ENCODE results near the gene PRR5. TPM values are rescaled to one million over a fixed set of nuclear protein-coding genes. Genes with fewer than 3 reads are reported as not detected.
"Not testable (repeated sequence)": the region's sequence is repeated elsewhere in the genome, so short reads cannot be mapped to it uniquely, and the experiment has no call there.

Gene PRR5
- total RNA-seq, 1 donor from 2014 or later, result 22.7 TPM

GRCh38 chr22:44733426-44734106 lies 31.6 kb downstream of the PRR5 start:
- Mint-ChIP-seq H3K27me3 (no peaks in the 10 kb centered on the region), H3K4me3 (no peak overlapping the region), H3K36me3 (ENCODE audit: low read depth) (peaks cover 2% of the 10 kb centered on the region), H3K4me1 (peaks cover 2% of the 10 kb centered on the region), H3K9me3 (no peaks in the 10 kb centered on the region), H3K27ac (no peak overlapping the region)
- intact Hi-C loops (cut with micrococcal nuclease), result no loop called here
- DNase-seq, result no peak

- Mint-ChIP-seq H3K4me1 (peaks cover 2% of the 10 kb centered on the region), H3K36me3 (ENCODE audit: low read depth) (peaks cover 2% of the 10 kb centered on the region), H3K9me3 (no peaks in the 10 kb centered on the region), H3K27me3 (no peaks in the 10 kb centered on the region), H3K27ac (no peak overlapping the region), H3K4me3 (no peak overlapping the region)
- DNase-seq, result no peak
- intact Hi-C loops (cut with micrococcal nuclease), result no loop called here
These were observed 32.3 kb downstream of the PRR5 start for GRCh38 chr22:44734278-44734677.

DNA sequence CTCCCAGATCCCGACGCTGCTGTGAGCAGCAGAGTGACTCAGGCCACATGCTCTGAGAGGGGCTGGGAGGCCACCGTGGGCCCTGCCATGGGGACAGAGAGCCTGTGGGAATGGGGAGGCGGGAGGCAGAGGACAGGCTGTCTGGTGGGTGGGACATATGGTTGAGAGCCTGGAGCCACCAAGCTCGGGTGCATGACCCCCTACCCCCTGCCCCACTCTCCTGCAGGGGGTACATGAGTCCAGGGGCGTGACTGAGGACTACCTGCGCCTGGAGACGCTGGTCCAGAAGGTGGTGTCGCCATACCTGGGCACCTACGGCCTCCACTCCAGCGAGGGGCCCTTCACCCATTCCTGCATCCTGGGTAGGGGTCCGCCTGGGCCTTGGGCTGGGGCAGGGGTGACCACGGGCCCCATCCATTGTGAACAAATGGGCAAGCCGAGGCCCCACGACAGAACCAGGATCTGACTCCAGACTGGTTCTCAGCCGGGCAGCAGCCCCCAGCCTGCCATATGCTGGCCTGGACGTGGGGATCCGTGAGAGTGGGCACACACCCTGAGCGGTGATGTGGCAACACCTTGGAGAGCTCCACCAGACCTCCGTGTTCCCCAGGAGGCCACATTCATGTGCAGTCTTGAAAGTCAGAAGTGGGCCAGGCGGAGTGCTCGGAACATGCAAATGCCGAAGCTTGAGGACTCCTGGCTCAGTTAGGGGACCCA lies 33.0 kb downstream of the PRR5 start:
- intact Hi-C loops (cut with micrococcal nuclease), result loop anchor here (1.0 kb wide), 1 partner anchor 38 kb away; no protein-coding TSS in a partner anchor
- Mint-ChIP-seq H3K36me3 (ENCODE audit: low read depth) (peaks cover 2% of the 10 kb centered on the region), H3K4me3 (no peak overlapping the region), H3K27ac (no peak overlapping the region), H3K9me3 (no peaks in the 10 kb centered on the region), H3K27me3 (no peaks in the 10 kb centered on the region), H3K4me1 (peaks cover 2% of the 10 kb centered on the region)
- DNase-seq, result no peak

- peak; percentile 95 for DNase-seq
- intact Hi-C loops (cut with micrococcal nuclease), result loop anchor here (1.0 kb wide), 1 partner anchor 38 kb away; no protein-coding TSS in a partner anchor
- no peaks in the 10 kb centered on the region for H3K27me3 Mint-ChIP-seq
- peaks cover 2% of the 10 kb centered on the region for H3K4me1 Mint-ChIP-seq
- no peak overlapping the region for H3K4me3 Mint-ChIP-seq
- no peak overlapping the region for H3K27ac Mint-ChIP-seq
- H3K9me3 Mint-ChIP-seq, result no peaks in the 10 kb centered on the region
- H3K36me3 Mint-ChIP-seq (ENCODE audit: low read depth), result peaks cover 2% of the 10 kb centered on the region
These were observed 33.8 kb downstream of the PRR5 start for GRCh38 chr22:44735518-44736428.

DNA sequence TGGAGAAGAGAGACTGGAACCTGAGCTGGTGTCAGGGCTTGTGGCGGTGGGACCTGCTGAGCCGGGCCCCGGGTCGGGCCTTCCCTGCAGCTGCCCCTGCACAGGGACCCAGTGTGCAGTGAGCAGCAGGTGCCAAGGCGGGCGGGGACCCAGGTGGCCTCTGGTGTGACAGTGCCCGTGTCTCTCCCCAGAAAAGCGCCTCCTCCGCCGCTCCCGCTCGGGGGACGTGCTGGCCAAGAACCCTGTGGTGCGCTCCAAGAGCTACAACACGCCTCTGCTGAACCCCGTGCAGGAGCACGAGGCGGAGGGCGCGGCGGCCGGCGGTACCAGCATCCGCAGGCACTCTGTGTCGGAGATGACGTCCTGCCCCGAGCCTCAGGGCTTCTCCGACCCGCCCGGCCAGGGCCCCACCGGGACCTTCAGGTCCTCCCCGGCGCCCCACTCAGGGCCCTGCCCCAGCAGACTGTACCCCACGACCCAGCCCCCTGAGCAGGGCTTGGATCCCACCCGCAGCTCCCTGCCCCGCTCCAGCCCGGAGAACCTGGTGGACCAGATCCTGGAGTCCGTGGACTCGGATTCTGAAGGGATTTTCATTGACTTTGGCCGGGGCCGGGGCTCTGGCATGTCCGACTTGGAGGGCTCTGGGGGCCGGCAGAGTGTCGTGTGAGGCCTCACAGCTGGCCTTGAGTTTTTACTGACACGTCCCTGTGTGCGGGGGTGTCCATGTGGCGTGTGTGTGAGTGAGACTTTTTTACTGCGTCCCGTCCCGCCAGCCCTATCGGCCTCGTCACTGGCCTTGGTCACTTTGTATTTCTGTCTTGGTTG lies 34.8 kb downstream of the PRR5 start:
- intact Hi-C loops (cut with micrococcal nuclease), result no loop called here
- no peak overlapping the region for H3K4me3 Mint-ChIP-seq
- peaks cover 2% of the 10 kb centered on the region for H3K4me1 Mint-ChIP-seq
- no peak overlapping the region for H3K27ac Mint-ChIP-seq
- H3K9me3 Mint-ChIP-seq, result no peaks in the 10 kb centered on the region
- H3K36me3 Mint-ChIP-seq (ENCODE audit: low read depth), result peaks cover 2% of the 10 kb centered on the region
- DNase-seq, result no peak
- no peaks in the 10 kb centered on the region for H3K27me3 Mint-ChIP-seq

DNA sequence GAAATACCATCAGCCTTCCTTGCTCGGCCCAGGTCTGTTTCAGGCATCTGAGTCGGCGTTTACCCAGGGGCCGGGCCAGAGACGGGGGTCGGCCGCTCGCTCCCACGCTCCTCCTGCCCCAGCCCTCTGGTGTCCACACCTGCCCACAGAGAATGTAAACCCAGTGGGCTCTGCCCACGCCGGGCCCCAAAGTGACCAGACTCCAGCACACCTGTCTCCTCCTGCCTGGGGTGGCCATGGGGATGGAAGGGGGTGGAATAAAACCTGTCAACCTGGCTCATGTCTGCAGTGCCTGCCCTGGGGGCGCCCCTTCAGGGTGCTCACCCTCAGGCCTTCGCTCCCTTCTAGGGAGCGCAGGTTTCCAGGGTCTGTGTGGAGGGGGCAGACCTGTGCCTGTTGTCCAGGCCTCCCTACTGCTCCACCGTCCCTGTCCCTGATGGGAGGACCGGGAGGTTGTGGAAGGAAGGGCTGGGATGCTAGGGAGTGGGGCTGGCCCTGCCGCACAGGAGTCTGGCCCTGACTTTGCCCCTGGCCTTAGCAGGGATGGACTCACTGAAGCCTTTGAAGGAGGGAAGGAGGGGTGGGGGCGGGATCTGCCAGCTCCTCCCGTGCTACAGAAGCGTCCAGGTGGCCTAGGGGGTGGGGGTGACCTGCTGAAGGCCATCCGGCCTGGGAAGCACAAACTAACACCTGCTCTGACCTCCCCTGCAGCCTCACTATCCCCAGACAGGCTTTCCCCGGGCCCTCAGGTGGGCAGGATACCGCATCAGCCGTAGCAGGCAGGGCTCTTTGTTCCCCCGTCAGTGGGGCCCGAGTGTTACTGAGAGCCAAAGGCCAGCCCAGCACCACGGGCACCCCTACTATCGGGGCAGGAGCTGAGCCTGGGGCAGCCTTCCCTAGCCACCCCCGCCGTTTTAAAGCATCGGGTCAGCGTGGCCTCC lies 35.7 kb downstream of the PRR5 start:
- no peaks in the 10 kb centered on the region for H3K9me3 Mint-ChIP-seq
- H3K27ac Mint-ChIP-seq, result no peak overlapping the region
- H3K4me3 Mint-ChIP-seq, result no peak overlapping the region
- intact Hi-C loops (cut with micrococcal nuclease), result no loop called here
- peaks cover 2% of the 10 kb centered on the region for H3K4me1 Mint-ChIP-seq
- no peak for DNase-seq
- H3K27me3 Mint-ChIP-seq, result no peaks in the 10 kb centered on the region
- no peaks in the 10 kb centered on the region for H3K36me3 Mint-ChIP-seq (ENCODE audit: low read depth)

DNA sequence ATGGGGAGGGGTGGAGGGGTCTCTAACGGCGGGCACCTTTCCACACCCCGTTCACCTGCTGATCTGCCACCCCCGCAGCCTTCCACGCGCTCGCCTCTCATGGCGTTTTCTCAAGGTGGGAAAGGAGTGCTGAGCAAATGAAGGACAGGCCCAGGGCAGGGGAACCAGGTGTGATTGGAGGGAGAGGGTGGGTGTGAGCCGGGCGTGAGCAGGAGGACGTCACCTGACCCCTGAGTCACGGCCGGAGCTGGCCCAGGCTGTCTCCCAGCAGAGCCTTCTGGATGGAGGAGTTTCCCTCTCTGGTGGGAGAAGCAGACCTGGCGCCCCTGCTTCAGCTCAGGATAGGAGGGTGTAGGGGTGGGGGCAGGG lies 36.3 kb downstream of the PRR5 start:
- intact Hi-C loops (cut with micrococcal nuclease), result no loop called here
- no peaks in the 10 kb centered on the region for H3K36me3 Mint-ChIP-seq (ENCODE audit: low read depth)
- H3K4me3 Mint-ChIP-seq, result no peak overlapping the region
- no peaks in the 10 kb centered on the region for H3K9me3 Mint-ChIP-seq
- no peaks in the 10 kb centered on the region for H3K27me3 Mint-ChIP-seq
- H3K4me1 Mint-ChIP-seq, result peaks cover 2% of the 10 kb centered on the region
- no peak for DNase-seq
- H3K27ac Mint-ChIP-seq, result no peak overlapping the region

DNA sequence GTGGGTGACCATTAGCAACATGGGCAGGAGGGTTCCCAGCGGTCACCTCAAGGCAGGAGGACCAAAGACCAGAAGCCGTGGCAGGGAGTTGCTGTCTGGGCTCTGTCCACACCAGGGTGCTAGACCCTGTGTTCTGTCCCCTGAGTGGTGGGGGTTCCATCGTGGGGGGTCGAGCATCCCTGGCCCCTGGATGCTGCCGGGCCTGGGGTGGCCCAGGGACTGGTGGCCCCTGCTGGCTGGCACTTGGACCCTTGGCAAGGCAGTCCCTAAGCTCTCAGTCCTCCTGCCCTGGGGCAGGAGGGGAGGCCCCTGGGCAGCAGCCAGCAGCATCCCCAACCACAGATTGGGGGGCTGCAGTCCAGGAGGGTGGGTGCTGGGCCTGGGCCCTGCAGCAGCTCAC lies 37.0 kb downstream of the PRR5 start:
- H3K4me1 Mint-ChIP-seq, result peaks cover 2% of the 10 kb centered on the region

GRCh38 chr22:44739666-44740065 lies 37.7 kb downstream of the PRR5 start:
- DNase-seq; H3K4me3 Mint-ChIP-seq; H3K4me1 Mint-ChIP-seq; H3K27ac Mint-ChIP-seq; H3K36me3 Mint-ChIP-seq (ENCODE audit: low read depth); intact Hi-C loops (cut with micrococcal nuclease); H3K9me3 Mint-ChIP-seq; H3K27me3 Mint-ChIP-seq: not testable (repeated sequence)

More for the DNA sequence above, 37.0 kb downstream of the PRR5 start:
- no peak for DNase-seq
- H3K27me3 Mint-ChIP-seq, result no peaks in the 10 kb centered on the region
- no peaks in the 10 kb centered on the region for H3K36me3 Mint-ChIP-seq (ENCODE audit: low read depth)
- no peak overlapping the region for H3K27ac Mint-ChIP-seq
- intact Hi-C loops (cut with micrococcal nuclease), result no loop called here
- H3K4me3 Mint-ChIP-seq, result no peak overlapping the region
- H3K9me3 Mint-ChIP-seq, result no peaks in the 10 kb centered on the region

DNA sequence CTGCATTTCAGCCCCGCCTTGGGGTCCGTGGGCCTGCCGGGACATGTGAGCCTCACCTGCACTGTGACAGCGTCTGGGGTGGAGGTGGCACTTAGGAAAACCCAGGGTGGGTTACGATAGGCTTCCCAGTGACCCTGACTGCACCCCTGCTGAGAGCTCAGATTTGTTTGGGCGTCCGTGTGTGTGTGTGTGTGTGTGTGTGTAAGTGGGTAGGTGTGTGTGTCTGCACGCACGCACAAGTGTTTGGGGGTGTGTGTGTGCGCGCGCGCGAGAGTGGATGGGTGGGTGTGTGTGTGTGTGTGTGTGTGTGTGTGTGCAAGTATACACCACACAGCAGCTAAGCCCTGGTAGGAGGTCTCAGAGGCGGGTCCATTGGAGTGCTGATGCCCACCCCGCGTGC lies 38.3 kb downstream of the PRR5 start:
- H3K36me3 Mint-ChIP-seq (ENCODE audit: low read depth), result no peaks in the 10 kb centered on the region
- H3K4me1 Mint-ChIP-seq, result peaks cover 2% of the 10 kb centered on the region
- H3K9me3 Mint-ChIP-seq, result no peaks in the 10 kb centered on the region
- DNase-seq, result no peak
- H3K27ac Mint-ChIP-seq, result no peak overlapping the region
- intact Hi-C loops (cut with micrococcal nuclease), result no loop called here
- no peaks in the 10 kb centered on the region for H3K27me3 Mint-ChIP-seq
- no peak overlapping the region for H3K4me3 Mint-ChIP-seq

DNA sequence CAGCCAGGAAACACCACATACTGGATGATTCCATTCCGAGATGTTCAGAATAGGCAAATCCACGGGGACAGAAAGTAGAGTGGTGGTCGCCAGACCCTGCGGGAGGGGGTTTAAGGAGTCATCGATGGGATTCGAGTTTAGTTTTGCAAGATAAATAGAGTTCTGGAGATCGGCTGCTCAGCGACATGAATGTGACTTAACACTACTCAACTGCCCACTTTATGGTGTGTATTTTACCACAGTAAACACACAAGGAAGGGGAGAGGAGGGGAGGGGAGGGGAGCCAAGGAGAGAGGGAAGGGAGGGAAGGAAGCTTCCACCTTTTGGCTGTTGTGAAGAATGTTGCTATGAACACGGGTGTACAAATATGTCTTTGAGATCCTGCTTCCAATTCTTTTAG lies 39.9 kb downstream of the PRR5 start:
- no peaks in the 10 kb centered on the region for H3K4me1 Mint-ChIP-seq
- H3K27ac Mint-ChIP-seq, result no peak overlapping the region
- no peaks in the 10 kb centered on the region for H3K36me3 Mint-ChIP-seq (ENCODE audit: low read depth)
- intact Hi-C loops (cut with micrococcal nuclease), result no loop called here
- DNase-seq, result no peak
- peaks cover 2% of the 10 kb centered on the region for H3K27me3 Mint-ChIP-seq
- no peak overlapping the region for H3K4me3 Mint-ChIP-seq
- H3K9me3 Mint-ChIP-seq, result no peaks in the 10 kb centered on the region

GRCh38 chr22:44743247-44743646 lies 41.2 kb downstream of the PRR5 start:
- no peaks in the 10 kb centered on the region for H3K36me3 Mint-ChIP-seq (ENCODE audit: low read depth)
- no peak for DNase-seq
- no peak overlapping the region for H3K4me3 Mint-ChIP-seq
- H3K27me3 Mint-ChIP-seq, result peaks cover 2% of the 10 kb centered on the region
- H3K27ac Mint-ChIP-seq, result no peak overlapping the region
- no peaks in the 10 kb centered on the region for H3K9me3 Mint-ChIP-seq
- no peaks in the 10 kb centered on the region for H3K4me1 Mint-ChIP-seq
- intact Hi-C loops (cut with micrococcal nuclease), result no loop called here
